HG03460 (cell line): Measurements from ENCODE around the gene ZNG1B.
"Not testable (repeated sequence)": the region's sequence is repeated elsewhere in the genome, so short reads cannot be mapped to it uniquely, and the experiment has no call there.

Source experiments
- ATAC-seq: cut with Tn5 transposase; IDR thresholded peaks from one replicate; pipeline ENCODE4 v1.9.1; 2021; ENCODE audit not compliant: unreplicated experiment

ZNG1B gene

DNA sequence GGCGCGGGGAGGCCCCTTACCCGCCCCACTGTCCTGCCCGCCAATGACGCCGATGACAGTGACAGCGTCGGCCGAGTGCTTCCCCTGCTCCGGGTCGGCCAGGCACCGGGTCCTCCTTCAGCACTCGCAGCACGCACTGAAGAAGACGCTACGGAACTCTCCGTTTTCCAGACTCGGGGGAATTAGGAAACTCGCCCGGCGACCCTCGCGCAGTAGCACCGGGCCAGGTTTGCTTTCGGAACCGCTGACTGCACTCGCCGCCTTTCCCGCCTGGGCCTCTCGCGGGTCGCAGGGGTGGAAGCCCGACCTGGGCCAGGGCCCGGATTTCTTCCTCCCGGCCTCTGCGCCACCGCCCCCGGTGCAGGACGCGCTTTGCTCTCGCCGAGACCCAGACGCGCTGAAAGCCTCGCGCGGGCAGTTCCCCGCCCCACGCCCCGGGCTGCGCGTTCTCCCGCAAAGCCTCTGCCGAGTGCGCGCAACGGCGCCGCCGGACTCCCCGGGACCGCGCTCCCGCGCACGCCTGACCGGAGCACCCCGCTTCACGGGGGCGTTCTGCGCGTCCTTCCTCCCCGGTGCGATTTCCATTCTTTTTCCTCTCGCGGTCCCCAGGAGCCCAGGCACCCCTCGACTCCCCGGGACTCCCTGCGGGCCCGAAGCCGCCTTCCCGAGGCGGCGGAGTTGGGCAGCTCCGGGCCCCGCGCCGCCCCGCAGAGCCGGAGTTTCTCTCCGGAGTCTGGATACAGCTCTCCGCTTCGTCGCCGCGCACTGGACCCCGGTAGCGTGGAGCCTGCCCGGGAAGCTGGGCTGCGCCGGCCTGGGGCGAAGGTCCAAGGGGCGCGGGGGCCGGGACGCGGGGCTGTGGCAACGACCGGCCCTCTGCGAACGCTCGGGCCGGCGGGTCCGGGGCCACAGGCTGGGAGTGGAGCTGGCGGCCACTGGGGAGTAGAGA lies 65.9 kb downstream of the ZNG1B start:
- ATAC-seq = peak; percentile 61

DNA sequence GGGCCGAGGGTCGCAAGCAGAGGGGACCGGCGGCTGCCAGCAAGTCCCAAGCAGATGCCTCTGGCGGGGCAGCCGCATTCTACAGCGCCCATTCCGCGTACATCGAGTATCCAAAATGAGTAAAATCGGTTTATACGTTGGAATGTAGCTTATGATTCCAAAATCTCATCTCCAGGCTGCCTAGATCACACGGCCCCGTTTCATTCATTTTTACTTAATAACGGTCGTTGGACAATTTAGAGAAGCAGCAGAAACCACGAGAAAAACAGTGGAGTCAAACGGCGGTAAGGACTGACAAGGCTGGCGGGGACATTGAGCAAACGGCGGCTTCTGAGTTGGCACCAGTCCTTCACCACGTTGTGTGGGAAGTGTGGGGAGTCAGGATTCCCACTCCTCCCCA lies 66.6 kb downstream of the ZNG1B start:
- not testable (repeated sequence) for ATAC-seq

DNA sequence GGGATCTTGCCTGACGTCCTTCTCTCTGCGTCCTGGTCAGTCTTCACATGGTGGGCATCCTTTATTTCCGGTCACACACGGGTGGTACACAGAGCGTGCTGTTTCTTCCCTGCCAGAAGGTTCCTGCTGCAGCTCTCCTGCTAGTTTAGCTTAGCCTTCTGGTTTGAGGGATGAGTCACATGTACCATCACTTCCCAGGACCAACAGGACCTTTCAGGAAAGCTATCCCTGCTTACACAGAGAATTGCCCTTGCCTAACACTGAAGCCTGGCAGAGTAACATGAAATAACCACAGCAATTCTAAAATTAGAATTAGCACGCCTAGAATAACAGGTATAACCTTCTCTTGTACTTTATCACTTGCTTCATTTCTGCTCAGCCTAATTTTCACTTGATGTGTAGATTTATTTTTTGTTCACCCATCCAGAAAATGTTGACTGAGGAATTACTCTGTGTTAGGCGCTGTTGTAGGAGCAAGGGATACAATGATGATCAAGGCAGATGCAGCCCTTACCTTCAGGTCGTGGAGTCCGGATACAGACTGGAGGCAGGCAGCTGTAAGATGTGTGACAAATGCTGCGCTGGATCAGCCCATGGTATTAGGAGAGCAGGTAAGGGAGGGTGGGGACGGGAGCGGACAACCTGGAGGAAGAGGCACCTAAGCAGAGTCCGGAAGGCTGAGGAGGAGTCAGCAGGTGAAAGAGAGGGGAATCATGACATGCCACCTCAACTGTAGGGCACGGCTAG lies 70.1 kb downstream of the ZNG1B start:
- ATAC-seq = not testable (repeated sequence)

DNA sequence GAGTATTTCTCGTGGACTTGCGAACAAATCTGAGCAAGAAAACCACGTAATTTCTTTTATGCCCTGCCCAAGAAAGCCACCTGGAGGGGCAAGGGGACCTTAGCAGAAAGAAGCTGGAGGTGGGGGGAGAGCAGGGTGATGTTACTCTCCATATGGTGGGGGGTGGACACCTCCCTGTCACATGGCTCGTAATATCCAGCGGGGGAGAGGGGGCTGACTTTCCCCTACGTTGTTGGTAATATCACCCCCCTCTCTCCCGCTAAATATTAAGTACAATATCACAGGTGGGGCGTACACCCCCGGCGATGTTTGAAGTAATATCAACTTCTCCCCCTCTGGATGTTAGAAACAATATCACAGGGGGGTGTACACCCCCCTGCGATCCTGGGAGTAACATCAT lies 70.7 kb downstream of the ZNG1B start:
- ATAC-seq = not testable (repeated sequence)

DNA sequence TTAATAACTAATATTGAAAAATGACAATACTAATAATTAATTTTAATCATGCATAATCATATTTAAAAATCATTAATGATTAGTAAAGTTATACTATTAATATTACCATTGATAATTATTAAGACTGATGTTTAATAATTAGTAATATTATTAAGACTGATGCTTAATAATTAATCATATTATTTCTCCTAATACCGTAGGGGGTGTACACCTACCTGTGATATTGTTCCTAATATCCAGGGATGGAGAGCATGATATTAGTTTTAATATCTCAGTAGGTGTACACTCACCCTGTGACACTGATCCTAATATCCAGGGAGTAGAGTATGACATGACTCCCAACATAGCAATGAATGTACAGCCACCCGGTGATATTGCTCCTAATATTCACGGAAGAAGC lies 73.4 kb downstream of the ZNG1B start:
- not testable (repeated sequence) for ATAC-seq

DNA sequence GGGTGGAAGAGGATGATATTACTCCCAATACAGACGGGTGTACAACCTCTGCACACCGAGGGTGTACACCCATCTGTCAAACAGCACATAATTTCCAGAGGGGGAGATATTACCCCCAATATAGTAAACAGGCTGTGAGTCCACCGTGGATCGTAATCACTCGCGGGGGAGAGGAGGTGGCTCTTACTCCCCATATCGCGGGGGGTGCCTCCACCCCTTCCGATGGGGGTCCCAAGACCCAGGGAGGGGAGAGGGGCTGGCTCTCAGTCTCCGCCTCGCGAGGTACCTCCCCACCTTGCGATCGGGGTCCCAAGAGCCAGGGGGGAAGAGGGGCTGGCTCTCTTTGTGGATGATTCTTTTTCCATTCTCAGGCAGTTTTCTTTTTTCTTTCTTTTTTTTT lies 74.4 kb downstream of the ZNG1B start:
- ATAC-seq = not testable (repeated sequence)

DNA sequence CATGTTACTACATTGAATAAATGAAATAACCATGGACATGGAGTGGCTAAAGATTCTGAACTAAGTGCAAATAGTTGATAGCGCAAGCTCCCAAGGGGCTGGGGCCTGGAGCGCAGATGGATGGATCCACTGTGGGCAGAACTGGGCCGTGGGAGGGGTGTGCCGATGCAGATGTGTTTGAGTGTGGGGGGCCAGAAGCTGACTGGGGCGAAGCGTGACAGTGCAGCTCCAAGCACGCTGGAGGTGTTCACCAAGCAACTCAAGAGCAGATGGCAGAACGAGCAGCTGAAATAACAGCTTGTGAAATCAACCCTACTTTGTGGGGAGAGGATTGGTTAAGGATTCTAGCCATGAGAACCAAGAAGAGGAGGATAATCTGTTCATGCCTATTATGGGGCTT lies 78.0 kb downstream of the ZNG1B start:
- not testable (repeated sequence) for ATAC-seq

DNA sequence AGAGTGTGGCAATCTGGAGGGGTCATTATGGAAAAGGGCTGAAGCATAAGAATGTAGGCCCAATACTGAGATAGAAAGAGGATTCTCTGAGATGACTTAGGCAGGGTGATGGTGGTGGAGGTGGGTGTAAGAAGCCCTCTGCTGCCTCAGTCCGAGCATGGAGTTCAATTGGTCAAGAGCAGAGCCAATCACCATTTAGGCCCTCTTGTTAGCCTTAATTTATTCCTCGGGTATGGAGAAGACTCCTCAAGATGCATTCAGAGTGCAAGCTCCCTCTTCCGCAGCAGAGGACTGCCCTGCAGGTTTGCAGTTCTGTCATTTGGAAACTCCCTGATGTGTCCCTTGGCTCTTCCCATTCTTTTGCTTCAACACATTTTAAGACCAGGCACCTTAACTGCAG lies 78.5 kb downstream of the ZNG1B start:
- not testable (repeated sequence) for ATAC-seq

DNA sequence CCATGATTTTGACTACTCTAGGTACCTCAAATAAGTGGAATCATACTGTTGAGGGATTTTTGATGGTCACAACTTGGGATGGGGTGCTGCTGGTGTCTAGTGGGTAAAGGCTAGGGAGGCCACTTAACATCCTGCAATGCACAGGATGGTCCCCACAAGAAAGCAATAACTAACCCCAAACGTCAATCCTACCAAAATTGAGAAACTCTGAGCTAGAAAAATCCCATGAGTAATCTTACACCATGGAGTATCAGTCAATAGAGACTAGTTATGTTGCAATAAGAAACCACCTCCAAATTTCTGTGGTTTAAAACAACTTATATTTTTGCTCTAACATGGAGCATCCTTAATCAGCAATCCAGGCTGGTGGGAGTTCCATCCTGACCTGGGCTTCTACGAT lies 79.5 kb downstream of the ZNG1B start:
- not testable (repeated sequence) for ATAC-seq

DNA sequence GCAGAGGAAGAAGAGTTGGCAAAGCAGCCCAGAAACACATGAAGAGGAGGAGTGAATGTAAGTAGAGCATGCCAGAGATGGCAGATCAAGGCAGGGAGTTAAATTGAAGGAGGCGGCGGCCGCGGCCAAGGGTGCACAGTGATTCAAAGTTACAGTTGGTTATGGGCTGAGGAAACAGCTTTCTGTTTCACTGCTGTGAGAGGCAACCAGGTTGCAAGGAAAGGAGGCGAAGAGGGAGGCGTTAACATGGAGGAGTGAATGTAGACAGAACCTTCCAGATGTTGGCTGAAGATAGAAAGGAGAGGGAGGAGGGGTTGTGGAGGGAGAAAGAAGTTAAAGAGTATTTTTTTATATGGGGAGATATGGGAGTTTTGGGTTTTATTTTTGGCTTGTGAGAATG lies 83.3 kb downstream of the ZNG1B start:
- not testable (repeated sequence) for ATAC-seq

DNA sequence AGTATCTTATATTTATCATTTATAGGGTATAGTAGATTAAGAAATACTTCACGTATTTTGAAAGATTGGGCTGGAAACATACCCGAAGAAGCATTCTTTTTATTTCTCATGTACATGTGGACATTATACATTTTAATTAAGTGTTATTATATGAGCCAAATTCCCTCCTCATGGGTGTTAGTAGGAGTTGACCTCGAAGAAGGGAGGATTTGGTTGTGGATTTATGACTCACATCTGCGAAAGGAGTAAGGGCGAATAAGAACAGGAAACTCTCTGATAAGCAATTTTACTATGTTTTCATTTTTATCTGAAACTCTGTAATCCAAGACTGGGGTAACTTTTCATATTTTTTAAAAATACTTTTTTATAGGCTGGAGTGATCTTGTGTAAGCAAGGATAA lies 84.0 kb downstream of the ZNG1B start:
- not testable (repeated sequence) for ATAC-seq

DNA sequence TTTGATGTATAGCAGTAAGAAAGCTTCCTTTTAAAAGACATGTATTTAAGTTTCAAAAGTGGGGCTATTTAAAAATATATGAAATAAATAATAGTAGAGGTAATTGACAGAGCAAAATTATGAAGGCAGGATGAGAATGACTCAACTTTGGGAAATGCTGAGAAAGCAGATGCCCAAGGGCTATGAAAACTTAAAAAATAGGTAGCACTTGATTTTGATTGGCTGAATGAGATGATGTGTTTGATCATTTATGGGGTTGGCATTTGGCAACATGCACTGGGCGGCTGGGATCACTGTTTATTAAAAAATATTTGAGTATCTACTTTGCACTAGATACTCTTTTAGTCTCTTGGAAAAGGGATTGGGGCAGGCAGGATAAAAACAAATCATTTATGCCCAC lies 87.5 kb downstream of the ZNG1B start:
- ATAC-seq = not testable (repeated sequence)

DNA sequence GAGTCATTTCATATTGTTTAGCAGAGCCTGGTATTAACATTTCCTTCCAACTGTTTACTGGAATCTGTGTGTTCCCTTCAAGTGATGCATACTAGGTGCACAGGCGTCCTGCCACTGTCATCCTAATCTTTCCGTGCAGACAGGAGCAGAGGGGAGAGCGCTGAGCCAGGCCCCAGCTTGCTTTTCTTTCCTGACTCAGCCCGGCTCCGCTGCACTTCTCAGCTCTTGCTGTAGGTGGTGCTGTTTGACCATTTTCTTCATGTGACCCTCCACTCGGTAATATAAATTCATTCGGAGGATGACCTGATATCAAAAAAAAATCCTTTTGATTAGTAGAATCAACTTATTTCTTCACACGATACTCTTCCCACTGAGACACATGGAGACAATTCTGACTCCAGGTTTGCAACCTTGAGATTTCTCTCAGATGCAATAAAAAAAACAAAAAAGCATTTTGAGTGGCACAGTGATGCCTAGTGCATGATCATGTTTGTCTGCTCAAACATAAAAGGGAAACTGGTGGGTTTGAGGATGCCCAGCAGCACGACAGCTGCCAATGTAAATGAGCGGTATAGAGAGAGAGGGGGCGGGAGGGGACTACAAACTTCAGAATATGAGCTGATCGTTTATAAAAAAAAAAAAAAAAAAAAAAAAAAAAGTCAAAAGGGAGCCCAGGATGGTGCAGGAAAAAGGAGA lies 90.0 kb downstream of the ZNG1B start:
- ATAC-seq = not testable (repeated sequence)

DNA sequence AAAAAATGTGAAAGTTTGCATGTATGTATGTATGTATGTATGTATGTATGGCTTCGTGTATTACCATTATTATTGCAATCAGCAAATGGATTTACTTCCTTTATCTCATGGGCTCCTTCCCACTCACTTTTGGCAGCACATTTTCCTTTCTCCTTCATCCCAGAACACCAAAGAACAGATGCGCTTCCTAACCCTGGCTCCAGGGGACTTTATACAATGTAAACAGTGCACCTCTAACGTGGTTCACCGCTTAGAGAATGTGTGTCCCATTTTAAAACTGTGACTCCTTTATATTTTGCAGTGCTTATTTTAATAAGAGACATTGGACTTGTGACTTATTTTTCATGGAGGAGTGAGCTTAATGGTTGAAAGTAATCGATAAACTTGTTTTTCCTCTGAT lies 90.6 kb downstream of the ZNG1B start:
- ATAC-seq = not testable (repeated sequence)

DNA sequence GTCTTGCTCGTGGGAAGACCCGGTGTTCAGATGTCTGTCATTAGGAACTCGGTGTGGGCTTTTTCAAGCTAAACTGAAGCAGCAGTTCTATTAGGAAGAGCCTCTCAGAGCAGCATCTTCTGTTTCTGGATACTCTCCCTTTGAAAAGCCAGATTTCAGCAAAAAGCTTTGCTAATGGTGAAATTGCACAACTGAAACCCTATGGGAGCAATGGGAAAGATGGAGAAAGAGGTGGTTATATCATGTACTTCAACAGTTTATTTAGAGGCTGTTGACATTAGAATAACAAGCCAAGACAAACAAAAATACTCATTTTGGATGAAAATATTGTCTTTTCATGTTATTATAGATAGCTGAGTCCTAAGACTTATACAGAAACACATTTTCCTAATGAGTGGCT lies 91.4 kb downstream of the ZNG1B start:
- not testable (repeated sequence) for ATAC-seq

DNA sequence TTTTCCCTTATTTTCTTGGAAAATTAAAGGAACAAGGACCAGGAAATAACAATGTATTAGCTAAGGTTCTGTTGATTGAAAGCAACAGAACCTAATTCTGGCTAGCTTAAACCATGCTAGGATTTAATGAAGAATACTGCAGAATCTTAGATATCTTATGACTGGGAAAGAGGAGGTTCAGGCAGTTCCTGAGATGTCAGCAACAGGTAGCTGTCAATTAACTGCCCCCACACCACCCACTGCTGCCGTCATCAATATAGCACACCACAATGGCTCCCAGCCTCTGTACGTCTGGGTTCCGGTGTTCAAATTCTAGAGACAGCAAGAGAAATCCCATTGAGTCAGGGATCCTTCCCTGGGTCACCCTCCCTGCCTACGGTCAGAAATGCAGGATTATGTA lies 95.5 kb downstream of the ZNG1B start:
- ATAC-seq = not testable (repeated sequence)

DNA sequence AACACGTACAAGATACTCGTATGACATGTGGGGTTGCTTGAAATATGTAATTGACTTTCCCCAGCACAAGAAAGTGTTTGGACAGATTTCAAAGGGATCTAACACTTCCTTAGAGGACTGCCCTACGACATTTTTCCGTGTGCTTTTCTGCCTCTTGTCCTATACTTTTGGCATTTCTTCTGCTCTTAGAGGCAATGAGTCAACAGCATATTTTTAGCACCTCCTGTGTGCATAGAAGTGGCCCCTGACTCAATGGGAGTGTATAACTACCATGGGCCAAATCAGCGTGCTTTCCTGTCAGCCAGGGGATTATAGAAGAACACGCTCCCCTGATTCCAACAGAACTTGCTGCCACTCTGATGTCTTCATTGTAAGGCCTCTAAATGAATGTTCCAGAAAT lies 99.1 kb downstream of the ZNG1B start:
- not testable (repeated sequence) for ATAC-seq

DNA sequence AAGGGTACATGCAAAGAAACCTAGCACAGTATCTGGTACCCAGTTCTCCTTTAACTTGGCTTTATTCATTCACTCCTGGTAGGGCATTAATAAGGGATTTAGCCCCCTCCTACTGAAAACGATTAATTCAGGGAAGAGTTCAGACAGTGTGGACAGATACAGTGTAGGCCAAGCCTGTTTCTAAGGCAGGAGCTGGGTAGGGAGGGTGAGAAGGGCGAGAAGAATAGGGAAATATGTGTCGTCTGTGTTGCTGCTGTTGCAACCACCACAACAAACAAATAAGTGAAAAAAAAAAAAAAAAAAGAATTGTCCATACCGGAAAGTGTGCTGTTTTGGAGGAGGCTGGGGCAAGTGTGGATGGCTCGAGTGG lies 103.3 kb downstream of the ZNG1B start:
- not testable (repeated sequence) for ATAC-seq

DNA sequence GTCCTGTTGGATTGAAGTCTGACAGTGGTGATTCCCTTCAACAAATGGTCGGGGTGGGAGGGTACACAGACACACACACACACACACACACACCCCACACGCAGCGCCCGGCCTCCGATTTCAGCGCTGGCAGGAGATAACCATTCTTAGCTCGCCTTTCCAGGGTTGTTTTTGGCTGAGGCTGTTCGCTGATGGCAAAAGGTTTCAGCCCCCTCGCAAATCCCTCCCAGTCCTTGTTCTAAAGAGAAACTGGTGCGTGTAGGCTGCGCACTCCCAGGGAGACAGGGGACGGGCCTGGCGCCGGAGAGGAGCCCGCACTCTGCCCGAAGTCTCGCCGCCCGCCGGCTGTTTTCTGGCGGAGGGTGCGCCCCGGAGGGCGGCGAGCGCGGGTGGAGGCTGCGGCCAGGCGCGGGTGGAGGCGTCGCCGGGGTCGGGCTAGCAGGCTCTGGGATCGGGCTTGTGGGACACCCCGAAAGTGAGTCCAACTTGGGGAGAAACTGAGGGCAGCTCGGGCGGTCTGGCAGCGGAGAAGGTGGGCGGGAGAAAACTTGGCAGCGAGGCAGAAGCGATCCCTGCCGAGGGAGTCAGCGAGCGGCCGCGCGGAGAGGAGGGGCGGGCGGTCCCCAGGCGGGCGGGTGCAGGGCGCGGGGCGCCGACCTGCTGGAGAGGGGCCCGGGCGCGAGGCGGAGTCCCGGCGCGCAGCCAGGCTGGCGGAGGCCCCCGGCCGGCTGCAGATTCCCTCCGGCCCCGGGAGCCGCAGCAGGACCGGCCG lies 103.9 kb downstream of the ZNG1B start:
- ATAC-seq = not testable (repeated sequence)

DNA sequence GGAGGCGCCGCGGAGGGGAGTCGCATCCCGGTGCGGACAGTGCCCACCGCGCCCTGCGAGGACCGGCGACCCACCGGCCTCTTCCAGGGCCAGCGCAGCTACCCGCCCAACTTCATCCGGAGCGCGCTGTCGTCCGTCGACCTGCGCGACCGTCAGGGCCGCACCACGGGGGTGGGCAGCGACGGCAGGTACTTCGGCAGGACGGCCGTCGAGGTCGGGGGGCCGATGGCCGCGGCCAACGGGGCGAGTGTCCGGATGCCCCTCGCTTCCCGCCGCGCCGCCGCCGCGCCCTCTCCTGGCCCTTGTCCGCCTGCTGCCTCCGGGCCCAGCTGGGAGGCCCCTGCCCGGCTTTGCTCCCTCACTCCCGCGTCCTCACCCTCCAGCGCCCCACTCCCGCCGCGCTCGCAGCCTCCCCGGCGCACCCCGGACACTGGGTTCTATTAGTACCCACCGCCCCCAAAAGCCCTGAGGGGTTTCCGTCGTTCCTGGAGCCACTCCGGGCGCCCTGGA lies 104.5 kb downstream of the ZNG1B start:
- ATAC-seq = not testable (repeated sequence)
